Astrocyte (in vitro differentiated cells and primary cell): ENCODE results near the gene ICE1.

ENCODE experiments used
- CTCF ChIP-seq: IDR thresholded peaks from 2 replicates; pipeline ENCODE4 v1.5.1; 2011; ENCODE audit warnings: low read depth, mild to moderate bottlenecking, inconsistent platforms, low read length, moderate library complexity; ENCODE audit not compliant: insufficient read depth
- EZH2 ChIP-seq: IDR thresholded peaks from 2 replicates; pipeline ENCODE4 v1.6.1; 2012; ENCODE audit warnings: mild to moderate bottlenecking, low read length, inconsistent platforms; ENCODE audit not compliant: insufficient read depth

DNA sequence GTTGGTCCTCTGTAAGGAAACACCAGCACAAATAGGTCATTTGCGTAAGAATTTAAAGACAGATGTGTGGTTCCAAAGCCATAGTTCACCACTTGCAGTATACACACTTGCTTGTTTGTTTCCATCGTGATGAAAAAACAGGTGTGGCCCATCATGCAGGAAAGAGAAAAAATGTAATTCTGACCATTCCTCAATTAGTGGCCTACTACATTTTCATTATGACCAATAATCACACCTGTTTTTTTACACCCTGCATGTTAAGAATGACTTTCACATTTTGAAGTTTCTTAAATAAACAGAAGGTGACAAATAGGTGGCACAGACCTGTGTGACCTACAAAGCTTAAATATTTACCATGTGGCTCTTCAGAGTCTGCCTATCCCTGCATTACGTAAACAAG lies 2.2 kb upstream of the ICE1 start:
- no peak for TF ChIP-seq CTCF
- no peak for TF ChIP-seq EZH2
